Fibroblast of skin of scalp (primary cell): ENCODE data around the gene MYO7A.
A peak's percentile ranks its signal among the peaks of the same experiment; 100 is the strongest.

Experiments
- DNase-seq: peaks from one replicate; pipeline ENCODE4 v3.0.0-alpha.2; 2013

The MYO7A gene

GRCh38 chr11:77230878-77231605 lies 103.0 kb downstream of the MYO7A start:
- no peak for DNase-seq

GRCh38 chr11:77231800-77232199 lies 103.8 kb downstream of the MYO7A start:
- DNase-seq = no peak

DNA sequence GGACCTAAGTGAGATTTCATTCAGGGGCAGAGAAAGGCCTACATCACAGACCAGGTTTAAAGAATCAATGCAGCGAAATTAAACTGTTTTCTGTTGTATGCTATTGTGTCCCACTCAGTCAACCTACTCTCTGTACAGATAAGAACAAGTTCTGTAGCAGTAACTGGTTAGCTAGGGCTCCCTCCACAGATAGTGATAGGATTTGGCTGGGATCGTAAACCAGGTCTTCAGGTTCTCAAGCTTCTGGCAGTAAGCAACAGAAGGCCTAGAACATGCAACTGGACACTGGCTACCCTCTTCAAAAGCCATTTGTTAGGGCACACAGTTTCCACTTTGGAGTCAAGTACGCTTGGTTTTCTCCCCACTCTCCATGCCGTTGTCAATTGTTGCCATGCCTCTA lies 104.2 kb downstream of the MYO7A start:
- DNase-seq = no peak

DNA sequence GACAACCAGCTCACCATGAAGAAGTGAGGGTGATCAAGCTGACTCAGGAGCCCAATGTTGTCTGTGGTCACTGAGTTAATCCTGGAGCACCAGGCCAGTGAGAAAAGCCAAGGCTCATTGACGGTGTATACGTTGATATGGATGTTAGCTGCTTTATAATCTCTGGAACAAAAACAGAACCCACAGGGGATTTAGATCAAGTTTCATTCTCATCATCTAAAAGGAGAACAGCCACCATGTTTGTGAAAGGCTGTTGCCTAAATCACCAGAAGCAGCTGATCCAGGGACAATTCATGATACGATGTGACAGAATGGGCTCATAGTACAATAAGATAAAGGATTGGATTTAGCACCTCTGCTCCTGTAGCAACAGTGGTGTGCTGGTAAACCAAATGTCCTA lies 105.0 kb downstream of the MYO7A start:
- no peak for DNase-seq

- no peak for DNase-seq
Measured at GRCh38 chr11:77236901-77237300, 108.9 kb downstream of the MYO7A start.

DNA sequence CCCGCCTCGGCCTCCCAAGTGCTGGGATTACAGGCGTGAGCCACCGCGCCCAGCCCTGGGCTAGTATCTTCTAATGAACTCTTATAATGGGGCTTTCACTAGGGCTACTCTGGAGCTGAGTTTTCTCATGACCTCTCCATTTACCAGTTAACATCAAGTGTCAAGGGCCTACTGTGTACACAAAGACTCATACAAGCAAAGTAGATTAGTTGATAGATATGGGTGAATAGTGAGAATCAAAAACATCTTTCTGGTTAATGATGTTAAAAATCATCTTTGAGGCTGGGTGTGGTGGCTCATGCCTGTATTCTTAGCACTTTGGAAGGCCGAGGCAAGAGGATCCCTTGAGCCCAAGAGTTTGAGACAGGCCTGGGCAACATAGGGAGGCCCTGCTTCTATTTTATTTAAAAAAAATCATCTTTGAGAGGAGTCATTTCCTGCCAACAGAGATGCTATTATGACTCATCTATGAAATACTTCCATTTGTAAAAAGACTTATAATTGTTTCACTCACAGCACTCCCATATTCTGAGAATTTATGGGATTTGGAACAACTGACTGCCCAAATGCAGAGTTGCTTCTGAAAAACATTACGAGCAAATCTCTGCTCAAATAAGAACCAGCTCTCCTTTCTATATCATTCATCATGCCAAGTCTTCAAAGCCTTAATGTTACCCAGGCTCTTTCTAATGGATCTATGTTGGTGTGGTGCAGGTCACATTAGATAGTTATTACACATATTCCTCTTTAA lies 116.4 kb downstream of the MYO7A start:
- DNase-seq = peak; percentile 79

GRCh38 chr11:77249427-77249826 lies 121.4 kb downstream of the MYO7A start:
- no peak for DNase-seq

DNA sequence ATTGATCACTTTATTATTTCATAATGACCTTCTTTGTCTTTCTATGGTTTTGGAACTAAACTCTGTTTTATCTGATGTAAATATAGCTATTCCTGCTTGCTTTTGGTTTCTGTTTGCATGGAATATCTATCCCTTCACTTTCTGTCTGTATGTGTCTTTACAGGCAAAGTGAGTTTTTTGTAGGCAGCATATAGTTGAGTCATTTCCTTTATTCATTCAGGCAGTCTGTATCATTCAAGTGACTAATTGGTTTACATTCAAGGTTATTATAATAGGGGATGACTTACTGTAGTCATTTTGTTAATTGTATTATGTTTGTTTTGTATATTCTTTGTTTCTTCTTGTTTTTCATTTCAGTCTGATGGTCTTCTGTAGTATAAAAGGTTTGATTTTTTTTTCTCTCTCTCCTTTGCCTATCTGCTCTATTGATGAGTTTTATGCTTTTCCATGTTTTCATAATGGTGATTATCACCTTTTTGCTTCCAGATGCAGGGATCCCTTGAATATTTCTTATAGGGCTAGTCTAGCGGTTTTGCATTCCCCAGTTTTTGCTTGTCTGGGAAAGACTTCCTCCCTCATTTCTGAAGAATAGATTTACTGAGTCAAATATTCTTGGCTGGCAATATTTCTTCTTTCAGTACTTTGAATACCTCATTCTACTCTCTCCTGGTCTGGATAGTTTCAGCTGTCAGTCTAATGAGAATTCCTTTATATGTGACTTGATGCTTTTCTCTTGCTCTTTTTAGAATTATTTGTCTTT lies 123.0 kb downstream of the MYO7A start:
- peak; percentile 22 for DNase-seq

- no peak for DNase-seq
Measured at GRCh38 chr11:77252555-77253270, 124.7 kb downstream of the MYO7A start.

- no peak for DNase-seq
Measured at GRCh38 chr11:77253690-77254089, 125.6 kb downstream of the MYO7A start.

GRCh38 chr11:77259641-77260040 lies 131.6 kb downstream of the MYO7A start:
- DNase-seq = peak; percentile 64

- no peak for DNase-seq
Measured at GRCh38 chr11:77262803-77263202, 134.8 kb downstream of the MYO7A start.
